Activated CD4-positive, alpha-beta T cell treated with anti-CD3 and anti-CD28 coated beads for 36 hours (primary cell): ENCODE measurements around the gene SPEN. TPM values are rescaled to one million over a fixed set of nuclear protein-coding genes. Genes with fewer than 3 reads are reported as not detected.
A peak's percentile ranks its signal among the peaks of the same experiment; 100 is the strongest.
"Not testable (repeated sequence)": the region's sequence is repeated elsewhere in the genome, so short reads cannot be mapped to it uniquely, and the experiment has no call there.

ENCODE experiments used
- ATAC-seq: fragments of 200-7000 bp; cut with Tn5 transposase; one replicate; pipeline ENCODE4 v1.10.0; 2021; ENCODE audit warnings: mild to moderate bottlenecking, moderate library complexity
- CTCF ChIA-PET: fragments of 350-600 bp; sonication (Branson Sonifier 250); formaldehyde crosslinking; loops from one replicate; lab custom pipeline; 2021; ENCODE audit warnings: antibody characterized with exemption; lab: Charles Lee
- POLR2A ChIA-PET: fragments of 350-600 bp; sonication (Branson Sonifier 250); formaldehyde crosslinking; loops from one replicate; lab custom pipeline; 2021; ENCODE audit warnings: antibody characterized with exemption, inconsistent platforms; lab: Charles Lee
- DNase-seq: peaks from one replicate; pipeline ENCODE4 v3.0.0-alpha.2; 2020
- H3K27ac Mint-ChIP-seq: one replicate; pipeline ENCODE4 v1.8.0; 2021; ENCODE audit warnings: mixed read lengths
- H3K27me3 Mint-ChIP-seq: one replicate; pipeline ENCODE4 v1.8.0; 2021; ENCODE audit warnings: mixed read lengths
- H3K36me3 Mint-ChIP-seq: one replicate; pipeline ENCODE4 v1.8.0; 2021; ENCODE audit warnings: low read depth, mixed read lengths
- H3K4me1 Mint-ChIP-seq: one replicate; pipeline ENCODE4 v1.8.0; 2021; ENCODE audit warnings: mixed read lengths
- H3K4me3 Mint-ChIP-seq: one replicate; pipeline ENCODE4 v1.8.0; 2021; ENCODE audit warnings: mild to moderate bottlenecking, moderate library complexity, mixed read lengths
- H3K9me3 Mint-ChIP-seq: one replicate; pipeline ENCODE4 v1.8.0; 2021; ENCODE audit warnings: low read depth, mixed read lengths
- intact Hi-C, 2 experiments: fragments of 100-400 bp; cut with DNase I in 1 of 2; cut with micrococcal nuclease in 1 of 2; formaldehyde crosslinking; loops; one replicate each; pipeline versions ENCODE4 v1.14.2 to v1.15.1; 2022 to 2024; cut with DNase I, micrococcal nuclease
- total RNA-seq, 2 experiments: library from RNA; stranded (reverse); gene quantifications; one replicate each; pipeline ENCODE4 v1.2.3, GENCODE V29; 2021

Gene SPEN
- total RNA-seq, 2 experiments from 2014 or later, result 43.2 to 52.7 TPM

DNA sequence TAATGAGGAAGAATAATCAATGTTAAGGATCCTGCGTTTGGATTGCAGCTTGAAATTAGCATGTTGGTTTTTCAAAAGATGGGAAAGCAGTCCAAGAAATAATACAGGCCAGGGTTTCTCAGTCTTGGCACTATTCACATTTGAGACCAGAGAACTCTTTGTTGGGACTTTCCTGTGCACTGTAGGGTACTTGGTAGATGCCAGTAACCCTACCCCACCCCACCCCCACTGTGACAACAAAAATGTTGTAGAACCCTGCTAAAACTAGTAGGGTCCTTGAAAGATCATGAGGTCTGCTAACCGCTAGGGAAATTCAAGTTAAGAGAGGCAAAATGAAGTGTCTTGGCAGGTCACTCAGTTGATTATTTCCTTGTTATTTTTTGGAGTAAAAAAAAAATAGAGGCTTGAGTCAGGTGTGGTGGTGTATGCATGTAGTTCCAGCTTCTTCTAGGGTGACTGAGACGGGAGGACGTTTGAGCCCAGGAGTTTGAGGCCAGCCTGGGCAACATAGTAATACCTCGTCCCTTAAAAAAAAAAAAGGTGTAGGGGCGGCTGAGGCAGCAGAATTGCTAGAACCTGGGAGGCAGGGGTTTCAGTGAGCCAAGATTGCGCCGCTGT lies 53.3 kb downstream of the SPEN start:
- H3K27me3 Mint-ChIP-seq, result no peaks in the 10 kb centered on the region
- CTCF ChIA-PET, result interaction anchor here (1.7 kb wide), 1 partner anchor 105 kb away, joined by 3 read pairs; no protein-coding TSS in a partner anchor
- peaks cover 17% of the 10 kb centered on the region for H3K36me3 Mint-ChIP-seq
- intact Hi-C loops, result no loop called here
- no peaks in the 10 kb centered on the region for H3K9me3 Mint-ChIP-seq
- H3K4me3 Mint-ChIP-seq, result no peak overlapping the region
- DNase-seq, result no peak
- ATAC-seq, result no peak
- no peak overlapping the region for H3K27ac Mint-ChIP-seq
- POLR2A ChIA-PET, result no interaction called here
- H3K4me1 Mint-ChIP-seq, result peaks cover 42% of the 10 kb centered on the region

DNA sequence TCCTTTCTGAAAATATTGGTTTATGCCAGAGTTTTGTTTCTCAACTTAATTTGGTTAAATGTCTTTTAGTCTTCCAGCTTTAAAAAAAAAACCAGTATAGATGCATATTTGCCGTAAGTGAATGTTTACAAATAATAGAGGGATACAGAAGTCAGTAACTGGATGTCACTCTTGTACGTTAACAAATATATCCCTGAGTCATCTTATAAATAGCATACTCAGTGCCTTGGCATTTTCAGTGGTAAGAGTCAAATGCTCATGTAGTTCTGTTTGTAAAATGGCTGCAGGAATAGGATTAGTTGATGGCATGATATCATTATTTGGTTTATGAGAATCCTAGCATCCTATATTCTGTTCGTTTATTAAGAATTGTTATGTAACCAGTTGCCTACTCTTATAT lies 55.4 kb downstream of the SPEN start:
- intact Hi-C loops, result no loop called here
- peaks cover 16% of the 10 kb centered on the region for H3K36me3 Mint-ChIP-seq
- H3K4me1 Mint-ChIP-seq, result peaks cover 34% of the 10 kb centered on the region
- ChIA-PET POLR2A (no interaction called here), CTCF (interaction anchor here (0.6 to 1.2 kb wide), 4 partner anchors 8 to 35 kb away, joined by 3 to 5 read pairs (median 4); no protein-coding TSS in a partner anchor)
- no peak overlapping the region for H3K4me3 Mint-ChIP-seq
- no peaks in the 10 kb centered on the region for H3K27me3 Mint-ChIP-seq
- ATAC-seq (no peak), DNase-seq (no peak)
- no peak overlapping the region for H3K27ac Mint-ChIP-seq
- H3K9me3 Mint-ChIP-seq, result no peaks in the 10 kb centered on the region

- ChIA-PET POLR2A (no interaction called here), CTCF (no interaction called here)
- H3K9me3 Mint-ChIP-seq, result no peaks in the 10 kb centered on the region
- H3K4me1 Mint-ChIP-seq, result peaks cover 9% of the 10 kb centered on the region
- ATAC-seq, result no peak
- intact Hi-C loops, result no loop called here
- no peak overlapping the region for H3K27ac Mint-ChIP-seq
- peaks cover 27% of the 10 kb centered on the region for H3K36me3 Mint-ChIP-seq
- DNase-seq, result no peak
- no peaks in the 10 kb centered on the region for H3K27me3 Mint-ChIP-seq
- no peak overlapping the region for H3K4me3 Mint-ChIP-seq
Measured at GRCh38 chr1:15908597-15908996, 61.1 kb downstream of the SPEN start.

- CTCF ChIA-PET, result interaction anchor here (0.6 kb wide), 1 partner anchor 9 kb away, joined by 3 read pairs; no protein-coding TSS in a partner anchor
Measured at GRCh38 chr1:15911141-15911540, 63.6 kb downstream of the SPEN start.

DNA sequence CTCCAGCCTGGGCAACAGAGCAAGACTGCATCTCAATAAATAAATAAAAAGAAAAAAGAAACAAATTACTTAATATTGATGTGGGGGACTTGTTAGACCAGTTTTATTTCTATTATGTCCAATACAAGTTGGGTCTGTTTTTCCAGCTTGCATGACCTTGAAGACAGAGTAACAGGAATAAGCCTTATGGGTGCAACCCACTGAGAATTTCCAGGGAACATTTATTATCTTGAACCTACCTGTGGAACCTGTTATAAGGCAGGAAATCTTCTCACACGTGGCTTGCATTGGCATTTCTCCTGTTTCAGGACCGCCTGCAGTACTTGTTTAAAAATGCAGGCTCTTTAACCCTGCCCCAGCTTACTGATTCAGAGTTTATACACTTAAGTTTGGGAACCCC lies 64.4 kb downstream of the SPEN start:
- no peaks in the 10 kb centered on the region for H3K9me3 Mint-ChIP-seq
- no peaks in the 10 kb centered on the region for H3K27me3 Mint-ChIP-seq
- CTCF ChIA-PET, result interaction anchor here (1.2 to 2.1 kb wide), 2 partner anchors 99 to 120 kb away, joined by 3 to 7 read pairs; no protein-coding TSS in a partner anchor
- H3K36me3 Mint-ChIP-seq, result peaks cover 37% of the 10 kb centered on the region
- intact Hi-C loops, result no loop called here
- DNase-seq (no peak), ATAC-seq (no peak)
- H3K4me3 Mint-ChIP-seq, result no peak overlapping the region
- POLR2A ChIA-PET, result no interaction called here
- H3K27ac Mint-ChIP-seq, result no peak overlapping the region
- H3K4me1 Mint-ChIP-seq, result peaks cover 12% of the 10 kb centered on the region

More at GRCh38 chr1:15911141-15911540, 63.6 kb downstream of the SPEN start:
- intact Hi-C loops, result no loop called here
- no peaks in the 10 kb centered on the region for H3K27me3 Mint-ChIP-seq
- POLR2A ChIA-PET, result no interaction called here
- no peak for ATAC-seq
- H3K27ac Mint-ChIP-seq, result no peak overlapping the region
- peaks cover 8% of the 10 kb centered on the region for H3K4me1 Mint-ChIP-seq
- H3K4me3 Mint-ChIP-seq, result no peak overlapping the region
- no peaks in the 10 kb centered on the region for H3K9me3 Mint-ChIP-seq
- H3K36me3 Mint-ChIP-seq, result peaks cover 33% of the 10 kb centered on the region
- DNase-seq, result no peak

DNA sequence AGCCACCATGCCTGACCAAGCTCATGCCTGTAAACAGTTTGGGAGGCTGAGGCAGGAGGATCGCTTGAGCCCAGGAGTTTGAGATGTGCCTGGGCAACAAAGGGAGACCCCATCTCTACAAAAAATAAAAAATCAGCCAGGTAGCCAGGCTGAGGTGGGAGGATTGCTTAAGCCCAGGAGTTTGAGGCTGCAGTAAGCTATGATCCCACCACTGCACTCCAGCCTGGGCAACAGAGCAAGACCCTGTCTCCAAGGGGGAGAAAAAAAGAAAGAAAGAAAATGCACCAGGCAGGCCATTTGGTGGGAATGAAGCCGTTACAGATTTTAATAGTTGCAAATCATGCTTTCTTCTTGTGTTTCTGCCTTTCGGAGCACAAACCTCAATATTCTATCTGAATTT lies 66.1 kb downstream of the SPEN start:
- H3K36me3 Mint-ChIP-seq, result peaks cover 45% of the 10 kb centered on the region

DNA sequence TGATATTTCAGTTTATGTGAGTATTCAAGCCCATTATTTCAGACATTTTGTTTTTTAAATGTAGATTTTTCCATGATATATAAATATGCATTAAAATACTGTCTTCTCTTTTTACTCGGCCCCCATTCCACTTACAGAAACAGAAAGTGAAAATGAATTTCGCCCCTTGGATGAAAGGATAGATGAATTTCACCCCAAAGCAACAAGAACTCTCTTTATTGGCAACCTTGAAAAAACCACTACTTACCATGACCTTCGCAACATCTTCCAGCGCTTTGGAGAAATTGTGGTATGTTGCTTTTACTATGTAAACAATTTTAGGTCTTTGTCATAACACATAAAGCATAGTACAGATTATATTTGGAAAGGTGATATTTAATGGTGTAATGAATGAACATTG lies 68.5 kb downstream of the SPEN start:
- intact Hi-C loops, result loop anchor here (5.0 kb wide), 3 partner anchors 69 to 564 kb away; partner anchors contain the start of gene SPEN (in 1 of the 2)
- POLR2A ChIA-PET, result interaction anchor here (0.6 kb wide), 1 partner anchor 60 kb away, joined by 6 read pairs; no protein-coding TSS in a partner anchor
- peaks cover 53% of the 10 kb centered on the region for H3K36me3 Mint-ChIP-seq
- peaks cover 31% of the 10 kb centered on the region for H3K4me1 Mint-ChIP-seq
- ATAC-seq (no peak), DNase-seq (no peak)
- CTCF ChIA-PET, result interaction anchor here (0.6 to 1.4 kb wide), 3 partner anchors 98 to 316 kb away, joined by 3 to 4 read pairs (median 3); no protein-coding TSS in a partner anchor
- no peaks in the 10 kb centered on the region for H3K27me3 Mint-ChIP-seq
- H3K27ac Mint-ChIP-seq, result peak overlapping the region; percentile 73
- H3K9me3 Mint-ChIP-seq, result no peaks in the 10 kb centered on the region
- peak overlapping the region; percentile 3 for H3K4me3 Mint-ChIP-seq

More for the DNA sequence above, 66.1 kb downstream of the SPEN start:
- H3K9me3 Mint-ChIP-seq, ATAC-seq, H3K27ac Mint-ChIP-seq, intact Hi-C loops, H3K27me3 Mint-ChIP-seq, DNase-seq, H3K4me3 Mint-ChIP-seq: not testable (repeated sequence)
- POLR2A ChIA-PET, result interaction anchor here (0.7 kb wide), 1 partner anchor 38 kb away, joined by 3 read pairs; no protein-coding TSS in a partner anchor
- peaks cover 20% of the 10 kb centered on the region for H3K4me1 Mint-ChIP-seq
- CTCF ChIA-PET, result interaction anchor here (0.6 to 2.1 kb wide), 4 partner anchors 41 to 170 kb away, joined by 3 to 7 read pairs (median 3); no protein-coding TSS in a partner anchor

GRCh38 chr1:15916417-15916816 lies 68.9 kb downstream of the SPEN start:
- CTCF ChIA-PET, result interaction anchor here (0.6 to 1.4 kb wide), 2 partner anchors 98 to 101 kb away, joined by 3 to 4 read pairs; no protein-coding TSS in a partner anchor

DNA sequence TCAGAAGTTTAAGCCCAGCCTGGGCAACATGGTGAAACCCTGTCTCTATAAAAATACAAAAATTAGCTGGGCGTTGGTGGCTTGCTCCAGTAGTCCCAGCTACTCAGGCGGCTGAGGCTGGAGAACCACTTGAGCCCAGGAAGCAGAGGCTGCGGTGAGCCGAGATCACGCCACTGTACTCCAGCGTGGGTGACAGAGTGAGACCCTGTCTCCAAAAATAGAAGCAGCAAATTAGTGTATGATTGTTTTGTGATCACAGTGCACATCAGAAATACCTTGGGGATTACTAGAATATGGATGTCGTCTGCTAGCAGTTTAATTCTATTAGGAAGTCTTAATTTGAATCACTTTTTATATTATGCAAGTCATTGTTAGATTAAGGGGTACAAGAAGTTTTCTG lies 69.4 kb downstream of the SPEN start:
- intact Hi-C loops, result loop anchor here (5.0 kb wide), 3 partner anchors 70 to 565 kb away; partner anchors contain the start of gene SPEN (in 1 of the 2)

More at GRCh38 chr1:15916417-15916816, 68.9 kb downstream of the SPEN start:
- Mint-ChIP-seq H3K4me3 (no peak overlapping the region), H3K36me3 (peaks cover 53% of the 10 kb centered on the region), H3K9me3 (no peaks in the 10 kb centered on the region), H3K4me1 (peaks cover 34% of the 10 kb centered on the region), H3K27ac (no peak overlapping the region), H3K27me3 (no peaks in the 10 kb centered on the region)
- POLR2A ChIA-PET, result interaction anchor here (0.6 kb wide), 1 partner anchor 60 kb away, joined by 6 read pairs; no protein-coding TSS in a partner anchor
- ATAC-seq, result peak; percentile 50
- peak; percentile 33 for DNase-seq
- intact Hi-C loops, result loop anchor here (5.0 kb wide), 3 partner anchors 69 to 564 kb away; partner anchors contain the start of gene SPEN (in 1 of the 2)

DNA sequence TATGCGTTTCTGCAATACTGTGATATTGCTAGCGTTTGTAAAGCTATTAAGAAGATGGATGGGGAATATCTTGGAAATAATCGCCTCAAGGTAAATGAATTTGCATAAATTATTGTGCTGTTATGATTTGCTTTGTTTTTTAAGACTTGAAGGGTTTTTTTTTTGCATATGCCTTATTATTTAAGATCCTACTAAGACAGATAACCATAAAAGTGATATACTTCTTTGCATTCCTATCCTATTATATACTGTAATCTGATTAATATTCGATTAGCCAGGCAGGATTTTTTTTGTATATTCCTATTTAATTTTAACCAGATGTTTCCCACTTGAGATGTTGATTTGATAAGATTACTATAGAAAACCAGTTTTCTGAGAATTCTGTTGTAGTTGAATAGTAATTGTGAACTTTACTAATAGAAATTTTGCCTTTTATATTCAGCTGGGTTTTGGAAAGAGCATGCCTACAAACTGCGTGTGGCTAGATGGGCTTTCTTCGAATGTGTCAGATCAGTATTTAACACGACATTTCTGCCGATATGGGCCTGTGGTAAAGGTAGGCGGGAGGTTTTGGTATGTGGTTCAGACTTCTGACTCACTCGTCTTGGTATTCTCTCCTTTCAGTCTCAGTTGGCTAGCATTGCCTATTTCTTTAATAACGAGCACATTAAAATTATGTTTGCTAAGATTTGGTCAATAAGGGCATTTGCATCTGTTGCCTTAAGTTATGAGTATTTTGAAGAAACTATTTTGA lies 71.6 kb downstream of the SPEN start:
- no peak overlapping the region for H3K27ac Mint-ChIP-seq
- no peaks in the 10 kb centered on the region for H3K27me3 Mint-ChIP-seq
- POLR2A ChIA-PET, result interaction anchor here (0.5 to 0.7 kb wide), 3 partner anchors 45 to 178 kb away, joined by 3 to 5 read pairs (median 5); no protein-coding TSS in a partner anchor
- intact Hi-C loops, result loop anchor here (1.0 to 5.0 kb wide), 8 partner anchors 30 to 567 kb away; partner anchors contain the start of gene SPEN (in 1 of the 2)
- CTCF ChIA-PET, result interaction anchor here (1.9 kb wide), 1 partner anchor 30 kb away, joined by 6 read pairs; no protein-coding TSS in a partner anchor
- peaks cover 35% of the 10 kb centered on the region for H3K4me1 Mint-ChIP-seq
- H3K36me3 Mint-ChIP-seq, result peaks cover 56% of the 10 kb centered on the region
- DNase-seq (peak; percentile 87), ATAC-seq (peak; percentile 96)
- peak overlapping the region; percentile 17 for H3K4me3 Mint-ChIP-seq
- H3K9me3 Mint-ChIP-seq, result no peaks in the 10 kb centered on the region

More for the DNA sequence above, 69.4 kb downstream of the SPEN start:
- Mint-ChIP-seq H3K4me3 (no peak overlapping the region), H3K4me1 (peaks cover 35% of the 10 kb centered on the region), H3K27me3 (no peaks in the 10 kb centered on the region), H3K9me3 (no peaks in the 10 kb centered on the region), H3K36me3 (peaks cover 55% of the 10 kb centered on the region), H3K27ac (no peak overlapping the region)
- ChIA-PET CTCF (no interaction called here), POLR2A (no interaction called here)
- DNase-seq (no peak), ATAC-seq (no peak)

DNA sequence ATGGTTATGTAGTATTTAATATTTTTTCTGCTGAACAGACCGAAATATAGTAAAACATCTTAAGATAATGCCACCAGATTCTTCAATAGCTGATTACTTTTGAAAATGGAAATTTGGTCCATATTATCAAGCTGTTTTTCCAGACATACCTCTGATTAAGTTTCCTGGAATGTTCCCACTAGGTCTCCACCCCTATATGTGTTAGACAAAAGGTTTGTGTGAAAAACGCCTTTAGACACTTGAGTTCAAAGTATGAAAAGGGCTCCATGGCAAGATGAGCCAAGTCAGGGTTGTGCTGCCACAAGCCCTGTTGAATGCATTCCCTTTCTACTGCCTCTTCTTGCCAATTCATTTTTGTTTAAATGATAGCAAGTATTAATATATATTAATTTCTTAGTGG lies 75.7 kb downstream of the SPEN start:
- H3K27ac Mint-ChIP-seq, result no peak overlapping the region
- DNase-seq (no peak), ATAC-seq (no peak)
- H3K9me3 Mint-ChIP-seq, result no peaks in the 10 kb centered on the region
- H3K36me3 Mint-ChIP-seq, result peaks cover 54% of the 10 kb centered on the region
- POLR2A ChIA-PET, result interaction anchor here (0.5 kb wide), 1 partner anchor 91 kb away, joined by 3 read pairs; no protein-coding TSS in a partner anchor
- no peak overlapping the region for H3K4me3 Mint-ChIP-seq
- H3K27me3 Mint-ChIP-seq, result no peaks in the 10 kb centered on the region
- CTCF ChIA-PET, result interaction anchor here (0.6 kb wide), 1 partner anchor 84 kb away, joined by 3 read pairs; no protein-coding TSS in a partner anchor
- intact Hi-C loops, result no loop called here
- H3K4me1 Mint-ChIP-seq, result peaks cover 19% of the 10 kb centered on the region
